Measurements from ENCODE around the gene GABRR2.

DNA sequence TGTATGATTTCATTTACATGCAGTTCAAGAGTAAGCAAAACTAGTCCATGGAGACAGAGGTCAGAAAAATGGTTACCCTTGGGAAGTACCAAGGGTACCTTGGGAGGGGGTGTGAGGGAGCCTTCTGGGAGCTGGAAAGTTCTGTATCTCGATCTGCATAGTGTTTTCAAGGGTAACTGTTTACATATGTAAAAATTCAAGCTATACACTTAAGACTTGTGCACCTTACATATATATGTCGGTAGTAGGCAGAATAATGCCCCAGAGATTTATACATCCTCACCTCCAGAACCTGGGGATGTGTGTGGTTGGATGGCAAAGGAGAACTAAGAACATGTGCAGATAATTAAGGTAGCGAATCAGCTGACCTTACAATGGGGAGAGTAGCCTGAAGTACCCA is 31.0 kb downstream of the GABRR2 start:
- TF ChIP-seq, protein P1, sequence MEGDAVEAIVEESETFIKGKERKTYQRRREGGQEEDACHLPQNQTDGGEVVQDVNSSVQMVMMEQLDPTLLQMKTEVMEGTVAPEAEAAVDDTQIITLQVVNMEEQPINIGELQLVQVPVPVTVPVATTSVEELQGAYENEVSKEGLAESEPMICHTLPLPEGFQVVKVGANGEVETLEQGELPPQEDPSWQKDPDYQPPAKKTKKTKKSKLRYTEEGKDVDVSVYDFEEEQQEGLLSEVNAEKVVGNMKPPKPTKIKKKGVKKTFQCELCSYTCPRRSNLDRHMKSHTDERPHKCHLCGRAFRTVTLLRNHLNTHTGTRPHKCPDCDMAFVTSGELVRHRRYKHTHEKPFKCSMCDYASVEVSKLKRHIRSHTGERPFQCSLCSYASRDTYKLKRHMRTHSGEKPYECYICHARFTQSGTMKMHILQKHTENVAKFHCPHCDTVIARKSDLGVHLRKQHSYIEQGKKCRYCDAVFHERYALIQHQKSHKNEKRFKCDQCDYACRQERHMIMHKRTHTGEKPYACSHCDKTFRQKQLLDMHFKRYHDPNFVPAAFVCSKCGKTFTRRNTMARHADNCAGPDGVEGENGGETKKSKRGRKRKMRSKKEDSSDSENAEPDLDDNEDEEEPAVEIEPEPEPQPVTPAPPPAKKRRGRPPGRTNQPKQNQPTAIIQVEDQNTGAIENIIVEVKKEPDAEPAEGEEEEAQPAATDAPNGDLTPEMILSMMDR (IDR thresholded peaks at IDR 0.05), result no peak
- TF ChIP-seq POLR2A (IDR thresholded peaks at IDR 0.05), result no peak
- no peak for TF ChIP-seq EP300 (IDR thresholded peaks at IDR 0.05)
